C4-2B (cell line): ENCODE data around the gene ADAMTSL1.

Experiments used
- CTCF ChIP-seq: fragments of 450-650 bp; conservative IDR thresholded peaks from 2 replicates; pipeline ENCODE4 v1.5.1; 2017; ENCODE audit warnings: mild to moderate bottlenecking
- ZFX ChIP-seq: fragments of 450-650 bp; IDR thresholded peaks from 2 replicates; pipeline ENCODE4 v1.6.1; 2017

GRCh38 chr9:18903450-18903849 is 429.5 kb downstream of the ADAMTSL1 start:
- TF ChIP-seq CTCF: no peak
- no peak for TF ChIP-seq ZFX
